ENCODE measurements around the gene CRKL. TPM values are rescaled to one million over a fixed set of nuclear protein-coding genes. Genes with fewer than 3 reads are reported as not detected.
A peak's percentile ranks its signal among the peaks of the same experiment; 100 is the strongest.

Gene CRKL
- total RNA-seq, 1 donor from 2014 or later, result 59.1 TPM

GRCh38 chr22:20960609-20961008, 43.4 kb downstream of the CRKL start:
- DNase-seq (ENCODE audit: low spot score), result no peak
- H3K27me3 Mint-ChIP-seq (ENCODE audit: unreplicated experiment), result peaks cover 19% of the 10 kb centered on the region
- peaks cover 5% of the 10 kb centered on the region for H3K4me1 Mint-ChIP-seq (ENCODE audit: unreplicated experiment)
- no peak for TF ChIP-seq CTCF (IDR thresholded peaks at IDR 0.05; ENCODE audit: unreplicated experiment)
- no peak overlapping the region for H3K27ac Mint-ChIP-seq (ENCODE audit: unreplicated experiment)
- H3K4me3 Mint-ChIP-seq (ENCODE audit: unreplicated experiment), result no peak overlapping the region
- no peaks in the 10 kb centered on the region for H3K36me3 Mint-ChIP-seq (ENCODE audit: low read depth, unreplicated experiment)
- no peaks in the 10 kb centered on the region for H3K9me3 Mint-ChIP-seq (ENCODE audit: unreplicated experiment)

- no peaks in the 10 kb centered on the region for H3K9me3 Mint-ChIP-seq (ENCODE audit: unreplicated experiment)
- TF ChIP-seq CTCF (IDR thresholded peaks at IDR 0.05; ENCODE audit: unreplicated experiment), result no peak
- no peak overlapping the region for H3K4me3 Mint-ChIP-seq (ENCODE audit: unreplicated experiment)
- H3K27ac Mint-ChIP-seq (ENCODE audit: unreplicated experiment), result no peak overlapping the region
- H3K4me1 Mint-ChIP-seq (ENCODE audit: unreplicated experiment), result peaks cover 5% of the 10 kb centered on the region
- no peaks in the 10 kb centered on the region for H3K36me3 Mint-ChIP-seq (ENCODE audit: low read depth, unreplicated experiment)
- DNase-seq (ENCODE audit: low spot score), result no peak
- H3K27me3 Mint-ChIP-seq (ENCODE audit: unreplicated experiment), result peaks cover 24% of the 10 kb centered on the region
Measured at GRCh38 chr22:20962491-20962945, 45.3 kb downstream of the CRKL start.

GRCh38 chr22:20963201-20964052, 46.2 kb downstream of the CRKL start:
- TF ChIP-seq CTCF (IDR thresholded peaks at IDR 0.05; ENCODE audit: unreplicated experiment), result no peak
- Mint-ChIP-seq H3K4me1 (ENCODE audit: unreplicated experiment) (peaks cover 5% of the 10 kb centered on the region), H3K4me3 (ENCODE audit: unreplicated experiment) (no peak overlapping the region), H3K9me3 (ENCODE audit: unreplicated experiment) (no peaks in the 10 kb centered on the region), H3K36me3 (ENCODE audit: low read depth, unreplicated experiment) (no peaks in the 10 kb centered on the region), H3K27me3 (ENCODE audit: unreplicated experiment) (peaks cover 21% of the 10 kb centered on the region), H3K27ac (ENCODE audit: unreplicated experiment) (no peak overlapping the region)
- no peak for DNase-seq (ENCODE audit: low spot score)

- no peak for DNase-seq (ENCODE audit: low spot score)
- no peak for TF ChIP-seq CTCF (IDR thresholded peaks at IDR 0.05; ENCODE audit: unreplicated experiment)
- H3K36me3 Mint-ChIP-seq (ENCODE audit: low read depth, unreplicated experiment), result no peaks in the 10 kb centered on the region
- peak overlapping the region; percentile 77 for H3K4me3 Mint-ChIP-seq (ENCODE audit: unreplicated experiment)
- H3K27me3 Mint-ChIP-seq (ENCODE audit: unreplicated experiment), result peaks cover 21% of the 10 kb centered on the region
- H3K9me3 Mint-ChIP-seq (ENCODE audit: unreplicated experiment), result no peaks in the 10 kb centered on the region
- no peak overlapping the region for H3K27ac Mint-ChIP-seq (ENCODE audit: unreplicated experiment)
- peaks cover 5% of the 10 kb centered on the region for H3K4me1 Mint-ChIP-seq (ENCODE audit: unreplicated experiment)
Measured at GRCh38 chr22:20964090-20964798, 47.0 kb downstream of the CRKL start.

GRCh38 chr22:20964799-20965103, 47.5 kb downstream of the CRKL start:
- H3K27ac Mint-ChIP-seq (ENCODE audit: unreplicated experiment), result no peak overlapping the region
- no peak for TF ChIP-seq CTCF (IDR thresholded peaks at IDR 0.05; ENCODE audit: unreplicated experiment)
- peak overlapping the region; percentile 77 for H3K4me3 Mint-ChIP-seq (ENCODE audit: unreplicated experiment)
- no peaks in the 10 kb centered on the region for H3K9me3 Mint-ChIP-seq (ENCODE audit: unreplicated experiment)
- peaks cover 5% of the 10 kb centered on the region for H3K4me1 Mint-ChIP-seq (ENCODE audit: unreplicated experiment)
- peaks cover 21% of the 10 kb centered on the region for H3K27me3 Mint-ChIP-seq (ENCODE audit: unreplicated experiment)
- DNase-seq (ENCODE audit: low spot score), result no peak
- H3K36me3 Mint-ChIP-seq (ENCODE audit: low read depth, unreplicated experiment), result no peaks in the 10 kb centered on the region

Measured in endothelial cell (in vitro differentiated cells).